GM10248 (cell line): ENCODE results near the gene ZSCAN25.

Source experiments
- CTCF ChIA-PET: fragments of 300-600 bp; sonication (Branson Sonifier 250); formaldehyde crosslinking; extraction: SDS; loops from one replicate; lab custom pipeline; 2021; ENCODE audit warnings: antibody characterized with exemption; lab: Yijun Ruan, JAX
- POLR2A ChIA-PET: fragments of 350-650 bp; sonication (Branson Sonifier 250); formaldehyde crosslinking; extraction: SDS; loops from one replicate; lab custom pipeline; 2020; ENCODE audit warnings: antibody characterized with exemption; lab: Yijun Ruan, JAX
- DNase-seq: peaks from one replicate; pipeline ENCODE4 v3.0.0; 2012; ENCODE audit errors: extremely low spot score
- TF ChIP-seq, protein P1 (sequence below): IDR thresholded peaks from 2 replicates; pipeline ENCODE4 v1.5.1; 2012; ENCODE audit warnings: mild to moderate bottlenecking, low read depth; ENCODE audit errors: extremely low read depth, missing control alignments, control extremely low read depth

The ZSCAN25 gene

DNA sequence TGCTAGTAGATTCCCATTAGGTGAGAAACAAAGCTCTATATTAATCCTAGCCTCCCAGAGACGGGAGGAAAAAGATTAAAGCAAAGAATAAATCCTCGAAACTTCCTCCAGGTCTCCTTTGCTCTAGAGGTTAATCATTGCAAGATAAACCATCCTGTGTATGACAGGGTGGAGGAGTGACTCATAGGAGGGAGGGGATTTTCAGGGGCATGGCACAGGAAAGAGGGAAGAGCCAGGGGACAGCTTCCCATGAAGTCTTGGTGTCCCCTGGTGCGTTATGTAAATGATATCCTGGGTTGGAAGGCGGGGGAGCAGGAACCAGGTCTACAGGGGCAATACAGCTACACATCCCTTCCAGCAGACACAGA is 62.3 kb downstream of the ZSCAN25 start:
- DNase-seq, result no peak
- CTCF ChIA-PET, result interaction anchor here (1.0 to 2.2 kb wide), 2 partner anchors 8 to 18 kb away, joined by 3 to 8 read pairs; no protein-coding TSS in a partner anchor
- POLR2A ChIA-PET, result no interaction called here
- TF ChIP-seq, protein P1, sequence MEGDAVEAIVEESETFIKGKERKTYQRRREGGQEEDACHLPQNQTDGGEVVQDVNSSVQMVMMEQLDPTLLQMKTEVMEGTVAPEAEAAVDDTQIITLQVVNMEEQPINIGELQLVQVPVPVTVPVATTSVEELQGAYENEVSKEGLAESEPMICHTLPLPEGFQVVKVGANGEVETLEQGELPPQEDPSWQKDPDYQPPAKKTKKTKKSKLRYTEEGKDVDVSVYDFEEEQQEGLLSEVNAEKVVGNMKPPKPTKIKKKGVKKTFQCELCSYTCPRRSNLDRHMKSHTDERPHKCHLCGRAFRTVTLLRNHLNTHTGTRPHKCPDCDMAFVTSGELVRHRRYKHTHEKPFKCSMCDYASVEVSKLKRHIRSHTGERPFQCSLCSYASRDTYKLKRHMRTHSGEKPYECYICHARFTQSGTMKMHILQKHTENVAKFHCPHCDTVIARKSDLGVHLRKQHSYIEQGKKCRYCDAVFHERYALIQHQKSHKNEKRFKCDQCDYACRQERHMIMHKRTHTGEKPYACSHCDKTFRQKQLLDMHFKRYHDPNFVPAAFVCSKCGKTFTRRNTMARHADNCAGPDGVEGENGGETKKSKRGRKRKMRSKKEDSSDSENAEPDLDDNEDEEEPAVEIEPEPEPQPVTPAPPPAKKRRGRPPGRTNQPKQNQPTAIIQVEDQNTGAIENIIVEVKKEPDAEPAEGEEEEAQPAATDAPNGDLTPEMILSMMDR, result no peak

DNA sequence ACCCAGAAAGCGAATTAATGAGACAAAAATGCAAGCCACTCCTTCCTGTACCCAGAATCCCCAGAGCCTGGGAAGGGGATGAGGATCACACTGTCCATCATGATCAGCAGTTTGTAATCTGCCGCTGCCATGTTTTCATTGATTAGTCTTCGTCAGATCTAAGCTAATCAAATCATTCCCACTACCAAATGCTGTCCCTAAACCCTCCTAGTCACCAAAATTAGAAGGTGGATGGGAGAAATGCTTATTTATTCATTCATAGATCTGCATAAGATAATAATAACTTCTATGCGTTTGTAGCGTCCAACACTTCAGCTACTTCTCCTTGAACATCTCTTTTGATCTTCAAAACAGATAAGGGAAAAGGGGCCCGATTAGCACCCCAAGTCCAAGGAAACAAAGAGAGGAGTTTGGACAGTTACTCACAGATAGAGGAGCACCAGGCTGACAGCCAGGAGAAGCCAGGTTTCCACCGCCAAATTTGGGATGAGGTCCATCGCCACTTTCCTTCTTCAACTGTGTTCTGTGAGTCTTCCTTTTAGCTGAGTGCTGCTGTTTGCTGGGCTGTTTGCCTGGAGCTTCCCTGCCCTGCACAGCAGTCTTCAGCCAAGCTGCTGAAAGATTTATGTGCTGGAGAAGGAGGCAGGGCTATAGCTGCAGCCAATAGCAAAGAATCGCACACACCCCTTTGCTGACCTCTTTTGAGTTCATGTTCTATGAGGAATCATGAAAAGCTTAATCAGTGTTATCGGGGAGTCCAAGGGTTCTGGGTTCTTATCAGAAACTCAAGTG is 62.9 kb downstream of the ZSCAN25 start, which contains the start of gene CYP3A5:
Gene CYP3A5, minus strand, starts transcription at position 597 of the 792 bp plus-strand sequence. Its CDS starts 100 bp downstream, at position 497.
- ChIA-PET CTCF (interaction anchor here (1.0 to 2.2 kb wide), 4 partner anchors 9 to 109 kb away, joined by 3 to 8 read pairs (median 4); no protein-coding TSS in a partner anchor), POLR2A (no interaction called here)
- no peak for DNase-seq
- TF ChIP-seq, protein P1, result no peak
